Astrocyte of the spinal cord (primary cell): ENCODE results near the gene BCAS1.

ENCODE experiments used
- DNase-seq: peaks from one replicate; pipeline ENCODE4 v3.0.0; 2011; ENCODE audit warnings: low read depth, low spot score
- H3K4me3 ChIP-seq: 2 replicates; pipeline ENCODE4 v1.5.1; 2011; ENCODE audit warnings: low read depth, mild to moderate bottlenecking, low read length, moderate library complexity
- CTCF ChIP-seq: IDR thresholded peaks from 2 replicates; pipeline ENCODE4 v1.5.1; 2012; ENCODE audit warnings: low read depth, mild to moderate bottlenecking, low read length, inconsistent platforms
- in situ Hi-C: cut with HindIII; loops from 2 replicates; pipeline ENCODE4 v1.10.0; 2017; ENCODE audit warnings: low sequenced_read_pairs

The BCAS1 gene

GRCh38 chr20:53914091-53914780 lies 156.2 kb downstream of the BCAS1 start:
- H3K4me3 ChIP-seq = no peak overlapping the region
- peak; percentile 57 for DNase-seq
- in situ Hi-C loops = no loop called here
- no peak for TF ChIP-seq CTCF

GRCh38 chr20:53911301-53911700 lies 159.1 kb downstream of the BCAS1 start:
- no peak overlapping the region for H3K4me3 ChIP-seq
- TF ChIP-seq CTCF = no peak
- in situ Hi-C loops = no loop called here
- no peak for DNase-seq

GRCh38 chr20:53910351-53911002 lies 159.9 kb downstream of the BCAS1 start:
- TF ChIP-seq CTCF = no peak
- in situ Hi-C loops = no loop called here
- DNase-seq = no peak
- no peak overlapping the region for H3K4me3 ChIP-seq

- in situ Hi-C loops = no loop called here
- no peak for TF ChIP-seq CTCF
- DNase-seq = no peak
- H3K4me3 ChIP-seq = no peak overlapping the region
These were observed 162.2 kb downstream of the BCAS1 start for GRCh38 chr20:53907968-53908751.

- DNase-seq = no peak
- in situ Hi-C loops = no loop called here
- TF ChIP-seq CTCF = no peak
- H3K4me3 ChIP-seq = no peak overlapping the region
These were observed 164.6 kb downstream of the BCAS1 start for GRCh38 chr20:53905820-53906191.

GRCh38 chr20:53905019-53905819 lies 165.2 kb downstream of the BCAS1 start:
- in situ Hi-C loops = no loop called here
- DNase-seq = no peak
- no peak overlapping the region for H3K4me3 ChIP-seq
- TF ChIP-seq CTCF = no peak
